HEK293T (cell line): ENCODE data around the gene PIH1D1.

Experiments
- CTCF ChIA-PET: fragments of 350-600 bp; formaldehyde crosslinking; extraction: SDS; loops from one replicate; lab custom pipeline; 2021; ENCODE audit warnings: antibody characterized with exemption, inconsistent platforms; lab: Yijun Ruan, JAX
- POLR2A ChIA-PET: fragments of 350-600 bp; formaldehyde crosslinking; extraction: SDS; loops from one replicate; lab custom pipeline; 2020; ENCODE audit warnings: antibody characterized with exemption, inconsistent platforms; lab: Yijun Ruan, JAX
- DNase-seq: peaks from one replicate; pipeline ENCODE4 v3.0.0; 2012; ENCODE audit warnings: mixed read lengths; ENCODE audit errors: extremely low spot score
- ARNT ChIP-seq: fragments of 450-650 bp; IDR thresholded peaks from 2 replicates; pipeline ENCODE4 v1.6.1; 2017; ENCODE audit warnings: mild to moderate bottlenecking
- BHLHE40 ChIP-seq: fragments of 450-650 bp; IDR thresholded peaks from 2 replicates; pipeline ENCODE4 v1.6.1; 2016; ENCODE audit warnings: mild to moderate bottlenecking, moderate library complexity, borderline replicate concordance
- CTBP1 ChIP-seq: fragments of 450-650 bp; IDR thresholded peaks from 2 replicates; pipeline ENCODE4 v1.6.1; 2016; ENCODE audit warnings: borderline replicate concordance
- ELF4 ChIP-seq: fragments of 450-650 bp; IDR thresholded peaks from 2 replicates; pipeline ENCODE4 v1.6.1; 2017; ENCODE audit warnings: antibody characterized with exemption
- FOXA1 ChIP-seq: fragments of 450-650 bp; IDR thresholded peaks from 2 replicates; pipeline ENCODE4 v1.6.1; 2016; ENCODE audit warnings: mild to moderate bottlenecking
- FOXK2 ChIP-seq: fragments of 450-650 bp; IDR thresholded peaks from 2 replicates; pipeline ENCODE4 v1.6.1; 2016; ENCODE audit warnings: mild to moderate bottlenecking
- FOXM1 ChIP-seq: fragments of 450-650 bp; IDR thresholded peaks from 2 replicates; pipeline ENCODE4 v1.6.1; 2017; ENCODE audit warnings: mild to moderate bottlenecking, borderline replicate concordance
- HDGF ChIP-seq: fragments of 450-650 bp; IDR thresholded peaks from 2 replicates; pipeline ENCODE4 v1.6.1; 2017; ENCODE audit warnings: antibody characterized with exemption, borderline replicate concordance
- L3MBTL2 ChIP-seq: fragments of 450-650 bp; conservative IDR thresholded peaks from 2 replicates; pipeline ENCODE4 v1.6.1; 2016; ENCODE audit warnings: mild to moderate bottlenecking
- LEF1 ChIP-seq: fragments of 450-650 bp; IDR thresholded peaks from 2 replicates; pipeline ENCODE4 v1.6.1; 2017; ENCODE audit warnings: mild to moderate bottlenecking, borderline replicate concordance
- NFRKB ChIP-seq: fragments of 450-650 bp; IDR thresholded peaks from 2 replicates; pipeline ENCODE4 v1.6.1; 2016; ENCODE audit warnings: mild to moderate bottlenecking, moderate library complexity
- SP1 ChIP-seq: fragments of 450-650 bp; IDR thresholded peaks from 2 replicates; pipeline ENCODE4 v1.6.1; 2017
- SUZ12 ChIP-seq: fragments of 450-650 bp; IDR thresholded peaks from 2 replicates; pipeline ENCODE4 v1.6.1; 2016; ENCODE audit warnings: mild to moderate bottlenecking
- TARDBP ChIP-seq: fragments of 450-650 bp; IDR thresholded peaks from 2 replicates; pipeline ENCODE4 v1.6.1; 2016
- ZNF384 ChIP-seq: fragments of 450-650 bp; IDR thresholded peaks from 2 replicates; pipeline ENCODE4 v1.6.1; 2016
- TF ChIP-seq, protein P1 (sequence below): fragments of 450-650 bp; IDR thresholded peaks from 2 replicates; pipeline ENCODE4 v1.6.1; 2016

Gene PIH1D1

DNA sequence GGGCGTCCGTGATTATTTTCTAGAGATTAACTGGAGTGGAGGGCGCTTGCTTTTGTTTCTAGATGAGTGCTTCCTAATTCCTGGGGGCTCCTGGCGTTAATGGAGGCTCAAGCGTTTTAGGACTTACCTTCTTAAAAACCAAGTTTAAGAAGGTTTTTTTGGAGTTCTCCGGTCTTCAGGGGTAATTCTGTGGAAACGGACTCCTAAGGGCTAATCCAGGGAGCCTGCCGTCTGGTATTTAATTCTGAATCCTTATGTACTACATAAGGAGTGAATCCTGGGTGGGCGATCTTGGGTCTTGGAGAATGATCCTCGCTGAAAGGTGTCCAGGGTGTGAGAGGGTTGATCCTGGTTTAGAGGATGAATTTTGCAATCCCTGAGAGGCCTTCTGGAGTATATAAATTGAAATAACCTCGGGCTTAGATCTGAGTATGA lies 45.0 kb upstream of the PIH1D1 start:
- DNase-seq: no peak
- TF ChIP-seq L3MBTL2: no peak
- TF ChIP-seq ARNT: no peak
- TF ChIP-seq HDGF: no peak
- no peak for TF ChIP-seq CTBP1
- TF ChIP-seq ELF4: no peak
- no peak for TF ChIP-seq BHLHE40
- no peak for TF ChIP-seq TARDBP
- no peak for TF ChIP-seq ZNF384
- TF ChIP-seq FOXM1: no peak
- no peak for TF ChIP-seq NFRKB
- POLR2A ChIA-PET: interaction anchor here (1.0 to 5.9 kb wide), 7 partner anchors 9 to 373 kb away, joined by 3 to 41 read pairs (median 10); partner anchors contain the start of genes ALDH16A1, PIH1D1, PRMT1 and RPL13A
- CTCF ChIA-PET: interaction anchor here (1.5 kb wide), 1 partner anchor 50 kb away, joined by 3 read pairs; no protein-coding TSS in a partner anchor

DNA sequence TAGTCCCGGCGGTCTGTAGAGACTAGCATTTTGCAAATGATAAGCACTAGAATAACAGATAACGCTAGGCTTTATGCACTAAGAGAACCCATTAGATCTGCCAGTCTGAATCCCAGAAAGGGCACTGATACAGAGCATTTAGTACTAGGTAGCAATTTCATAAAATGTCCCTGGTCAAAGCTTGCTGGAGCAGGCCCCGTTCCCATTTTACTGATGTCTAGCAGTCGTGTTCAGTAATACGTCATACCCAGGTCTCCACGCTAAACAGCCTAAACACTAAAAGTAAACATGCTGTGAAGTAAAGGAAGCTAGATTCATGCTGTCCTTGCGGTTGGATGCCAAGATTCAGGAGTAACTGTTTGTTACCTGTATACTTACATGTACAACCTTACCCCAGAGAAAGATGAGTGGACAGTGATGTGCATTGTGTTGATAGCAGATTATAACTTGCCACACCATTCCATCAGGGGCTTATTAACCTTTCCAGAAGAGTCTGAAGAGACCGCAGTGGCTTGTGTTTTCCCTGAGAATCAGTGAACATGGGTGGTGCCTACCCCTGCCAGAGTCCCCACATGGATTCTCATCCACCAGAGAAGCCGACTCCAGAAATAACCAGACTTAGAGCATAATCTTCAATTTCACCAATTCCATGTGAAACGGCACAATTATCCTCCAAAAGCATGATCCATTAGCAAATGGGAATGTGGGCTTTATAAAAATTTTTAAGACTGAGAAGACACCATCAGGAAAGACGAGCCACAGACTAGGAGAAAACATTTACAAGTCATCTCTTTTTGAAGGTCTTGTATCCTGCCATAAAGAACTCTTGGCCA lies 41.2 kb upstream of the PIH1D1 start:
- DNase-seq: no peak
- TF ChIP-seq ARNT (no peak), FOXM1 (no peak), L3MBTL2 (peak; percentile 34; the same call in 1 of the 2 replicates), FOXK2 (peak; percentile 89), BHLHE40 (peak; percentile 9; the same call in 1 of the 2 replicates), HDGF (no peak), SP1 (no peak), SUZ12 (no peak), NFRKB (no peak; the same call in 1 of the 2 replicates), ELF4 (peak; percentile 29; the same call in 1 of the 2 replicates), CTBP1 (no peak), ZNF384 (no peak), LEF1 (no peak), FOXA1 (no peak), TARDBP (no peak)
- TF ChIP-seq, protein P1, sequence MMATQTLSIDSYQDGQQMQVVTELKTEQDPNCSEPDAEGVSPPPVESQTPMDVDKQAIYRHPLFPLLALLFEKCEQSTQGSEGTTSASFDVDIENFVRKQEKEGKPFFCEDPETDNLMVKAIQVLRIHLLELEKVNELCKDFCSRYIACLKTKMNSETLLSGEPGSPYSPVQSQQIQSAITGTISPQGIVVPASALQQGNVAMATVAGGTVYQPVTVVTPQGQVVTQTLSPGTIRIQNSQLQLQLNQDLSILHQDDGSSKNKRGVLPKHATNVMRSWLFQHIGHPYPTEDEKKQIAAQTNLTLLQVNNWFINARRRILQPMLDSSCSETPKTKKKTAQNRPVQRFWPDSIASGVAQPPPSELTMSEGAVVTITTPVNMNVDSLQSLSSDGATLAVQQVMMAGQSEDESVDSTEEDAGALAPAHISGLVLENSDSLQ: no peak
- ChIA-PET POLR2A (interaction anchor here (0.5 to 5.9 kb wide), 10 partner anchors 11 to 91 kb away, joined by 3 to 41 read pairs (median 3); partner anchors contain the start of genes ALDH16A1, NOSIP, PIH1D1 and RCN3), CTCF (interaction anchor here (0.8 to 1.3 kb wide), 3 partner anchors 17 to 54 kb away, joined by 3 read pairs; no protein-coding TSS in a partner anchor)

DNA sequence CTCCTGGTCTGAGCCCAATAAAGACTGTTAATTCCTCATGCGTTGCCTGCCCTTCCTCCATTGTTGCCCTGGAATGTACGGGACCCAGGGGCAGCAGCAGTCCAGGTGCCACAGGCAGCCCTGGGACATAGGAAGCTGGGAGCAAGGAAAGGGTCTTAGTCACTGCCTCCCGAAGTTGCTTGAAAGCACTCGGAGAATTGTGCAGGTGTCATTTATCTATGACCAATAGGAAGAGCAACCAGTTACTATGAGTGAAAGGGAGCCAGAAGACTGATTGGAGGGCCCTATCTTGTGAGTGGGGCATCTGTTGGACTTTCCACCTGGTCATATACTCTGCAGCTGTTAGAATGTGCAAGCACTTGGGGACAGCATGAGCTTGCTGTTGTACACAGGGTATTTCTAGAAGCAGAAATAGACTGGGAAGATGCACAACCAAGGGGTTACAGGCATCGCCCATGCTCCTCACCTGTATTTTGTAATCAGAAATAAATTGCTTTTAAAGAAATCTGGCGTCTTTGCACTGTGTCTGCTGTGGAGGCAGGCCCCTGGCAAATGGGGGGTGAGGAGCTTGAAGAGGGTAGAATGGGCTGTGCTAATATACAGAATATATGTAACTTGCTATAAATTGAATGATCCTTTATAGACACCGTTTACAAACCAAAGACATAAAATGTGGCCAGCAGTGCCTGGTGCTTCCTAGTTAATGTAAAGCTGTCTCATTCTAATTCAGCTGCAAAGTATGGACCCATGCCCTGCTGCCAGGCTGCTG lies 40.4 kb upstream of the PIH1D1 start:
- ChIA-PET CTCF (interaction anchor here (1.0 to 1.3 kb wide), 3 partner anchors 13 to 18 kb away, joined by 3 read pairs; no protein-coding TSS in a partner anchor), POLR2A (interaction anchor here (0.5 to 5.9 kb wide), 10 partner anchors 10 to 92 kb away, joined by 3 to 41 read pairs (median 3); partner anchors contain the start of genes ALDH16A1, NOSIP, PIH1D1 and RCN3)
- TF ChIP-seq CTBP1: no peak
- peak; percentile 5; the same call in 1 of the 2 replicates for TF ChIP-seq ELF4
- DNase-seq: no peak

DNA sequence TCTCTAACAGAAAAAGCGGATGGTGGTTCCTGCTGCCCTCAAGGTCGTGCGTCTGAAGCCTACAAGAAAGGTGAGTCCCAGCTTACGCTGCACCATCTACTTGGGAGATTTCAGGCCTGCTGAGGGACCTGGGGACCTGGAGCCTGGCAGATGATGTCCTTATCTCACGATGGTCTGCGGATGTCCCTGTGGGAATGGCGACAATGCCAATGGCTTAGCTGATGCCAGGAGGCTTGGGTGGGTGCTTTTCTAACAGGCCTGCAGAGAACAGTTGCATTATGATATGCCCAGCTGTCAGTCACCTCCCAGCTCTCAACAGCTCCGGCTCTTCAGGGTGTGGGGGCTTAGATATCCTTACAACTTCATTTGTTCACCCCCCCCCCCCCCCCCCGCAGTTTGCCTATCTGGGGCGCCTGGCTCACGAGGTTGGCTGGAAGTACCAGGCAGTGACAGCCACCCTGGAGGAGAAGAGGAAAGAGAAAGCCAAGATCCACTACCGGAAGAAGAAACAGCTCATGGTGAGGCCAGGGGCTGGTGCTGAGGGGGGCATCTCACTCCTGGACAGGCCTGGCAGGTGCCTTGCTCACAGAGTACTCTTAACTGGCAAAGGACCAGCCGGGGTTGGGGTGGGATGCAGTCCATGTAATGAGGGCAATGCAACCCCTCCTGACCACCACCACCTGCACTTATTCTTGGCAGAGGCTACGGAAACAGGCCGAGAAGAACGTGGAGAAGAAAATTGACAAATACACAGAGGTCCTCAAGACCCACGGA lies 39.6 kb upstream of the PIH1D1 start:
- CTCF ChIA-PET: interaction anchor here (0.7 to 1.2 kb wide), 2 partner anchors 13 to 20 kb away, joined by 3 read pairs; no protein-coding TSS in a partner anchor
- TF ChIP-seq L3MBTL2 (no peak), FOXA1 (no peak), NFRKB (no peak), BHLHE40 (no peak), ARNT (no peak), ELF4 (no peak), SP1 (no peak), FOXK2 (no peak), LEF1 (no peak), SUZ12 (no peak), TARDBP (no peak), HDGF (no peak)
- POLR2A ChIA-PET: interaction anchor here (1.3 to 5.9 kb wide), 2 partner anchors 10 to 39 kb away, joined by 7 to 41 read pairs; partner anchors contain the start of genes ALDH16A1 and PIH1D1
- DNase-seq: no peak

DNA sequence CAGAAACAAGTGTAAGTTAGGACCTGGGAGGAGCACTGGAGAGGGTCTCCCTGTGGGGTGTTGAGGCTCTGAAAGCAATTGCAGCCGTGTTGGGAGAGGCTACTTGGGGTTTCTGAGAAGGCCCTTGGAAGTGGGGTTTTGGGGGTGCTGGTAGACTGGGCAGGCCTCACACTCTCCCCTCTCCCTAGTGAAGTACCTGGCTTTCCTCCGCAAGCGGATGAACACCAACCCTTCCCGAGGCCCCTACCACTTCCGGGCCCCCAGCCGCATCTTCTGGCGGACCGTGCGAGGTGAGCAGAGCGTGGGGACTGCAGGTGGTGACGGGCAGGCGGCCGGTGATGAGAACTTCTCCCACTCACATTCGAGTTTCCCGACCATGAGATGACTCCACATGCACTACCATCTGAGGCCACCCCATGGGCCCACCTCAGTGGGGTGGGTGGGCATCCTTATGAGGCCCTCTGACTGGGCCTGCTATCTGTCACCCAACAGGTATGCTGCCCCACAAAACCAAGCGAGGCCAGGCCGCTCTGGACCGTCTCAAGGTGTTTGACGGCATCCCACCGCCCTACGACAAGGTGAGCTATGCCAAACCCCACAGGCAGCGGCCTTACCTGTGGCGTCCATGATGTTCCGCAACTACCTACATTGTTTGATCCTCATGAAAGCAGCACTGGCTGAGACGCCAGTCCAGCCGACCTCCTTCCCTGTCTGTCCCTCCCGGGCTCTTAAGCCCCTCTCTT lies 38.8 kb upstream of the PIH1D1 start:
- POLR2A ChIA-PET: no interaction called here
- CTCF ChIA-PET: interaction anchor here (0.7 kb wide), 1 partner anchor 21 kb away, joined by 3 read pairs; no protein-coding TSS in a partner anchor
- TF ChIP-seq SP1 (no peak), L3MBTL2 (no peak), FOXK2 (no peak), LEF1 (no peak), NFRKB (no peak), TARDBP (no peak), ZNF384 (no peak), FOXM1 (no peak), ELF4 (no peak), FOXA1 (no peak), ARNT (no peak), CTBP1 (no peak), BHLHE40 (no peak), SUZ12 (no peak), HDGF (no peak)
- TF ChIP-seq, protein P1: no peak
- DNase-seq: no peak
